ENCODE results near the gene GRIK1.

DNA sequence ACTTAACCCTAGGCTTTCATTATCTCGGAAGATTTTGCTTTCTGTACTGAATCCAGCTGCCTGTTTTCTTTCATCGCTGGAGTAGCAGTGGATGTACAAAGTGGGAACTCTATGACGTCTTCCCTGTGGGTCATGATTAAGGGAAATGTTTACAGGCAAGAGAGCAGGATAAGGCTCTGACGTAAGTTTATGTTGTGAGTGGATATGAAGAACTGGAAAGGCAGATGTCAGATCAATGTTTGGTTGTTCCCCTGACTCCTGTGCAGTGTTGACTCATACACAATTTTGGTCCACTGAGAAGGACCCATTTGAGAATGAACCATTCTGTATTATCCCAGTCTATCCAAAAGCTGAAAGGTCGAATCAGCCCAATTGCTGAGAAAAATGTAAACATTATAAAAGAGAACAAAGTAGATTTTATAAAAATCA lies 292.4 kb downstream of the GRIK1 start:
- no peak for TF ChIP-seq ZBTB8A (tag by site-specific recombination; IDR thresholded peaks at IDR 0.05)
- no peak for TF ChIP-seq ZNF521 (tag by site-specific recombination; IDR thresholded peaks at IDR 0.05)
- no peak for TF ChIP-seq SETDB1 (IDR thresholded peaks at IDR 0.05; ENCODE audit: insufficient read length, low read length)
- TF ChIP-seq ZSCAN5A (tag by site-specific recombination; IDR thresholded peaks at IDR 0.05): no peak
- TF ChIP-seq CTCF (tag by site-specific recombination; IDR thresholded peaks at IDR 0.05): no peak
- no peak for TF ChIP-seq ZNF747 (tag by site-specific recombination; IDR thresholded peaks at IDR 0.05)
- TF ChIP-seq ZNF560 (tag by site-specific recombination; IDR thresholded peaks at IDR 0.05; ENCODE audit: borderline replicate concordance): no peak
- no peak for TF ChIP-seq ZNF510 (tag by site-specific recombination; IDR thresholded peaks at IDR 0.05; ENCODE audit: insufficient replicate concordance)
